ENCODE measurements around the gene EPHA6. TPM values are rescaled to one million over a fixed set of nuclear protein-coding genes. Genes with fewer than 3 reads are reported as not detected.
"Not testable (repeated sequence)": the region's sequence is repeated elsewhere in the genome, so short reads cannot be mapped to it uniquely, and the experiment has no call there.

Gene EPHA6
- total RNA-seq, 1 donor from 2014 or later, result not detected

GRCh38 chr3:97010881-97011657 lies 196.7 kb downstream of the EPHA6 start:
- DNase-seq (ENCODE audit: low read depth in 2 of 2), result no peak

GRCh38 chr3:97021778-97022177 lies 207.4 kb downstream of the EPHA6 start:
- DNase-seq (ENCODE audit: low read depth in 2 of 2), result no peak

GRCh38 chr3:97025612-97026011 lies 211.2 kb downstream of the EPHA6 start:
- not testable (repeated sequence) for DNase-seq (ENCODE audit: low read depth in 2 of 2)

- no peak for DNase-seq (ENCODE audit: low read depth in 2 of 2)
Measured at GRCh38 chr3:97029972-97030371, 215.6 kb downstream of the EPHA6 start.

- no peak for DNase-seq (ENCODE audit: low read depth in 2 of 2)
Measured at GRCh38 chr3:97037294-97037943, 223.0 kb downstream of the EPHA6 start.

- no peak for DNase-seq (ENCODE audit: low read depth in 2 of 2)
Measured at GRCh38 chr3:97043411-97043810, 229.0 kb downstream of the EPHA6 start.

- no peak for DNase-seq (ENCODE audit: low read depth in 2 of 2)
Measured at GRCh38 chr3:97057365-97057764, 243.0 kb downstream of the EPHA6 start.

- no peak for DNase-seq (ENCODE audit: low read depth in 2 of 2)
Measured at GRCh38 chr3:97059168-97059567, 244.8 kb downstream of the EPHA6 start.

- DNase-seq (ENCODE audit: low read depth in 2 of 2), result no peak
Measured at GRCh38 chr3:97066531-97066930, 252.1 kb downstream of the EPHA6 start.

GRCh38 chr3:97070302-97070701 lies 255.9 kb downstream of the EPHA6 start:
- no peak for DNase-seq (ENCODE audit: low read depth in 2 of 2)

GRCh38 chr3:97074546-97074945 lies 260.2 kb downstream of the EPHA6 start:
- no peak for DNase-seq (ENCODE audit: low read depth in 2 of 2)

- DNase-seq (ENCODE audit: low read depth in 2 of 2), result no peak
Measured at GRCh38 chr3:97076673-97077072, 262.3 kb downstream of the EPHA6 start.

- DNase-seq (ENCODE audit: low read depth in 2 of 2), result no peak
Measured at GRCh38 chr3:97089621-97090020, 275.2 kb downstream of the EPHA6 start.

- no peak for DNase-seq (ENCODE audit: low read depth in 2 of 2)
Measured at GRCh38 chr3:97102641-97103040, 288.2 kb downstream of the EPHA6 start.

GRCh38 chr3:97105989-97106651 lies 291.7 kb downstream of the EPHA6 start:
- no peak for DNase-seq (ENCODE audit: low read depth in 2 of 2)

GRCh38 chr3:97106652-97106989 lies 292.2 kb downstream of the EPHA6 start:
- no peak for DNase-seq (ENCODE audit: low read depth in 2 of 2)

GRCh38 chr3:97108136-97108535 lies 293.7 kb downstream of the EPHA6 start:
- DNase-seq (ENCODE audit: low read depth in 2 of 2), result no peak

- DNase-seq (ENCODE audit: low read depth in 2 of 2), result no peak
Measured at GRCh38 chr3:97111244-97111643, 296.9 kb downstream of the EPHA6 start.

- no peak for DNase-seq (ENCODE audit: low read depth in 2 of 2)
Measured at GRCh38 chr3:97121386-97121785, 307.0 kb downstream of the EPHA6 start.

- no peak for DNase-seq (ENCODE audit: low read depth in 2 of 2)
Measured at GRCh38 chr3:97125902-97126499, 311.6 kb downstream of the EPHA6 start.

GRCh38 chr3:97131476-97131875 lies 317.1 kb downstream of the EPHA6 start:
- no peak for DNase-seq (ENCODE audit: low read depth in 2 of 2)

GRCh38 chr3:97138914-97139541 lies 324.6 kb downstream of the EPHA6 start:
- DNase-seq (ENCODE audit: low read depth in 2 of 2), result no peak

Data from lung microvascular endothelial cell (primary cell).